ENCODE data around the gene COBL. TPM values are rescaled to one million over a fixed set of nuclear protein-coding genes. Genes with fewer than 3 reads are reported as not detected.
A peak's percentile ranks its signal among the peaks of the same experiment; 100 is the strongest.

COBL gene
- total and polyA plus RNA-seq, 3 experiments from 2014 or later: not detected

- Histone ChIP-seq H3K9me3 (ENCODE audit: low read length) (no peaks in the 10 kb centered on the region), H3K27me3 (ENCODE audit: insufficient read depth, low read length, poor library complexity, severe bottlenecking) (no peaks in the 10 kb centered on the region), H3K4me3 (ENCODE audit: low read length) (no peak overlapping the region), H3K4me1 (ENCODE audit: insufficient read depth, low read length) (no peaks in the 10 kb centered on the region), H3K36me3 (ENCODE audit: insufficient read depth, low read length) (no peaks in the 10 kb centered on the region), H3K27ac (ENCODE audit: low read depth, low read length) (no peak overlapping the region)
- Mint-ChIP-seq H3K36me3 (no peaks in the 10 kb centered on the region), H3K27me3 (peaks cover 0 to 4% of the 10 kb centered on the region in 2 donors), H3K9me3 (no peaks in the 10 kb centered on the region), H3K4me1 (no peaks in the 10 kb centered on the region), H3K4me3 (no peak overlapping the region), H3K27ac (no peak overlapping the region)
- ChIA-PET CTCF (no interaction called here), POLR2A (no interaction called here)
- DNase-seq: no peak
Observed at GRCh38 chr7:51251290-51251689, 65.3 kb downstream of the COBL start.

GRCh38 chr7:51250512-51250911 lies 66.1 kb downstream of the COBL start:
- Mint-ChIP-seq H3K4me3 (no peak overlapping the region), H3K36me3 (no peaks in the 10 kb centered on the region), H3K9me3 (no peaks in the 10 kb centered on the region), H3K27me3 (peaks cover 0 to 4% of the 10 kb centered on the region in 2 donors), H3K27ac (no peak overlapping the region), H3K4me1 (no peaks in the 10 kb centered on the region)
- POLR2A ChIA-PET: no interaction called here
- Histone ChIP-seq H3K27me3 (ENCODE audit: insufficient read depth, low read length, poor library complexity, severe bottlenecking) (no peaks in the 10 kb centered on the region), H3K4me3 (ENCODE audit: low read length) (no peak overlapping the region), H3K9me3 (ENCODE audit: low read length) (no peaks in the 10 kb centered on the region), H3K27ac (ENCODE audit: low read depth, low read length) (no peak overlapping the region), H3K4me1 (ENCODE audit: insufficient read depth, low read length) (no peaks in the 10 kb centered on the region), H3K36me3 (ENCODE audit: insufficient read depth, low read length) (no peaks in the 10 kb centered on the region)
- no peak for DNase-seq
- CTCF ChIA-PET: no interaction called here

- ChIA-PET POLR2A (no interaction called here), CTCF (no interaction called here)
- H3K4me3 ChIP-seq (ENCODE audit: low read length): no peak overlapping the region
- Mint-ChIP-seq H3K36me3 (no peaks in the 10 kb centered on the region), H3K27me3 (peaks cover 0 to 2% of the 10 kb centered on the region in 2 donors), H3K4me1 (no peaks in the 10 kb centered on the region), H3K4me3 (no peak overlapping the region), H3K9me3 (no peaks in the 10 kb centered on the region), H3K27ac (peak overlapping the region in 1 of 8 donors; percentile 71)
- no peak overlapping the region for H3K27ac ChIP-seq (ENCODE audit: low read depth, low read length)
- no peak for DNase-seq
- H3K9me3 ChIP-seq (ENCODE audit: low read length): no peaks in the 10 kb centered on the region
- no peaks in the 10 kb centered on the region for H3K36me3 ChIP-seq (ENCODE audit: insufficient read depth, low read length)
- H3K27me3 ChIP-seq (ENCODE audit: insufficient read depth, low read length, poor library complexity, severe bottlenecking): no peaks in the 10 kb centered on the region
- no peaks in the 10 kb centered on the region for H3K4me1 ChIP-seq (ENCODE audit: insufficient read depth, low read length)
Observed at GRCh38 chr7:51249991-51250390, 66.6 kb downstream of the COBL start.

GRCh38 chr7:51249187-51249945 lies 67.2 kb downstream of the COBL start:
- H3K27ac ChIP-seq (ENCODE audit: low read depth, low read length): no peak overlapping the region
- no peak overlapping the region for H3K4me3 ChIP-seq (ENCODE audit: low read length)
- no peaks in the 10 kb centered on the region for H3K36me3 ChIP-seq (ENCODE audit: insufficient read depth, low read length)
- H3K27ac Mint-ChIP-seq: no peak overlapping the region
- no peaks in the 10 kb centered on the region for H3K9me3 ChIP-seq (ENCODE audit: low read length)
- no peaks in the 10 kb centered on the region for H3K4me1 Mint-ChIP-seq
- H3K4me3 Mint-ChIP-seq: no peak overlapping the region
- no peaks in the 10 kb centered on the region for H3K27me3 ChIP-seq (ENCODE audit: insufficient read depth, low read length, poor library complexity, severe bottlenecking)
- peaks cover 0 to under 1% (median 0%) of the 10 kb centered on the region in 5 donors for H3K9me3 Mint-ChIP-seq
- POLR2A ChIA-PET: no interaction called here
- CTCF ChIA-PET: no interaction called here
- H3K4me1 ChIP-seq (ENCODE audit: insufficient read depth, low read length): no peaks in the 10 kb centered on the region
- H3K36me3 Mint-ChIP-seq: no peaks in the 10 kb centered on the region
- DNase-seq: no peak
- H3K27me3 Mint-ChIP-seq: peaks cover 0 to 2% of the 10 kb centered on the region in 2 donors

GRCh38 chr7:51246258-51247245 lies 70.1 kb downstream of the COBL start:
- Histone ChIP-seq H3K27ac (ENCODE audit: low read depth, low read length) (no peak overlapping the region), H3K4me3 (ENCODE audit: low read length) (no peak overlapping the region), H3K36me3 (ENCODE audit: insufficient read depth, low read length) (no peaks in the 10 kb centered on the region), H3K4me1 (ENCODE audit: insufficient read depth, low read length) (no peaks in the 10 kb centered on the region), H3K9me3 (ENCODE audit: low read length) (no peaks in the 10 kb centered on the region), H3K27me3 (ENCODE audit: insufficient read depth, low read length, poor library complexity, severe bottlenecking) (no peaks in the 10 kb centered on the region)
- ChIA-PET CTCF (no interaction called here), POLR2A (no interaction called here)
- peaks cover 0 to 3% (median 0%) of the 10 kb centered on the region in 5 donors for H3K9me3 Mint-ChIP-seq
- H3K4me3 Mint-ChIP-seq: no peak overlapping the region
- H3K27ac Mint-ChIP-seq: no peak overlapping the region
- DNase-seq: no peak
- H3K4me1 Mint-ChIP-seq: no peaks in the 10 kb centered on the region
- peaks cover 0 to 2% of the 10 kb centered on the region in 2 donors for H3K27me3 Mint-ChIP-seq
- H3K36me3 Mint-ChIP-seq: no peaks in the 10 kb centered on the region

- H3K4me3 ChIP-seq (ENCODE audit: low read length): no peak overlapping the region
- peaks cover 0 to 3% (median 0%) of the 10 kb centered on the region in 5 donors for H3K9me3 Mint-ChIP-seq
- H3K27me3 Mint-ChIP-seq: peaks cover 0 to 4% of the 10 kb centered on the region in 2 donors
- ChIA-PET POLR2A (no interaction called here), CTCF (no interaction called here)
- H3K9me3 ChIP-seq (ENCODE audit: low read length): no peaks in the 10 kb centered on the region
- H3K27ac Mint-ChIP-seq: no peak overlapping the region
- no peaks in the 10 kb centered on the region for H3K4me1 ChIP-seq (ENCODE audit: insufficient read depth, low read length)
- H3K4me1 Mint-ChIP-seq: no peaks in the 10 kb centered on the region
- H3K27ac ChIP-seq (ENCODE audit: low read depth, low read length): no peak overlapping the region
- no peak for DNase-seq
- H3K27me3 ChIP-seq (ENCODE audit: insufficient read depth, low read length, poor library complexity, severe bottlenecking): no peaks in the 10 kb centered on the region
- no peak overlapping the region for H3K4me3 Mint-ChIP-seq
- H3K36me3 ChIP-seq (ENCODE audit: insufficient read depth, low read length): no peaks in the 10 kb centered on the region
- H3K36me3 Mint-ChIP-seq: no peaks in the 10 kb centered on the region
Observed at GRCh38 chr7:51244885-51245284, 71.7 kb downstream of the COBL start.

- H3K27ac Mint-ChIP-seq: no peak overlapping the region
- H3K4me3 Mint-ChIP-seq: no peak overlapping the region
- no peaks in the 10 kb centered on the region for H3K4me1 Mint-ChIP-seq
- POLR2A ChIA-PET: no interaction called here
- Histone ChIP-seq H3K36me3 (ENCODE audit: insufficient read depth, low read length) (no peaks in the 10 kb centered on the region), H3K27me3 (ENCODE audit: insufficient read depth, low read length, poor library complexity, severe bottlenecking) (no peaks in the 10 kb centered on the region), H3K27ac (ENCODE audit: low read depth, low read length) (no peak overlapping the region), H3K4me3 (ENCODE audit: low read length) (no peak overlapping the region), H3K4me1 (ENCODE audit: insufficient read depth, low read length) (no peaks in the 10 kb centered on the region), H3K9me3 (ENCODE audit: low read length) (no peaks in the 10 kb centered on the region)
- H3K9me3 Mint-ChIP-seq: peaks cover 0 to 3% (median 0%) of the 10 kb centered on the region in 5 donors
- no peak for DNase-seq
- H3K27me3 Mint-ChIP-seq: peaks cover 0 to 4% of the 10 kb centered on the region in 2 donors
- CTCF ChIA-PET: no interaction called here
- H3K36me3 Mint-ChIP-seq: no peaks in the 10 kb centered on the region
Observed at GRCh38 chr7:51244053-51244452, 72.6 kb downstream of the COBL start.

- H3K4me1 Mint-ChIP-seq: no peaks in the 10 kb centered on the region
- H3K27ac Mint-ChIP-seq: no peak overlapping the region
- Histone ChIP-seq H3K27me3 (ENCODE audit: insufficient read depth, low read length, poor library complexity, severe bottlenecking) (no peaks in the 10 kb centered on the region), H3K27ac (ENCODE audit: low read depth, low read length) (no peak overlapping the region), H3K4me1 (ENCODE audit: insufficient read depth, low read length) (no peaks in the 10 kb centered on the region), H3K36me3 (ENCODE audit: insufficient read depth, low read length) (no peaks in the 10 kb centered on the region), H3K9me3 (ENCODE audit: low read length) (no peaks in the 10 kb centered on the region), H3K4me3 (ENCODE audit: low read length) (no peak overlapping the region)
- H3K9me3 Mint-ChIP-seq: peaks cover 0 to 3% (median 0%) of the 10 kb centered on the region in 5 donors
- peaks cover 0 to 5% of the 10 kb centered on the region in 2 donors for H3K27me3 Mint-ChIP-seq
- DNase-seq: no peak
- ChIA-PET CTCF (no interaction called here), POLR2A (no interaction called here)
- H3K36me3 Mint-ChIP-seq: no peaks in the 10 kb centered on the region
- H3K4me3 Mint-ChIP-seq: no peak overlapping the region
Observed at GRCh38 chr7:51243631-51244030, 73.0 kb downstream of the COBL start.
